ENCODE measurements around the gene CPAMD8. TPM values are rescaled to one million over a fixed set of nuclear protein-coding genes. Genes with fewer than 3 reads are reported as not detected.
"Not testable (repeated sequence)": the region's sequence is repeated elsewhere in the genome, so short reads cannot be mapped to it uniquely, and the experiment has no call there.

CPAMD8 gene
- total and polyA plus RNA-seq, 9 of the 15 experiments (the other 6 are each of a cell fraction or from before 2014, with no cell fraction given) = 0.20 to 2.1 (median 1.3) TPM

DNA sequence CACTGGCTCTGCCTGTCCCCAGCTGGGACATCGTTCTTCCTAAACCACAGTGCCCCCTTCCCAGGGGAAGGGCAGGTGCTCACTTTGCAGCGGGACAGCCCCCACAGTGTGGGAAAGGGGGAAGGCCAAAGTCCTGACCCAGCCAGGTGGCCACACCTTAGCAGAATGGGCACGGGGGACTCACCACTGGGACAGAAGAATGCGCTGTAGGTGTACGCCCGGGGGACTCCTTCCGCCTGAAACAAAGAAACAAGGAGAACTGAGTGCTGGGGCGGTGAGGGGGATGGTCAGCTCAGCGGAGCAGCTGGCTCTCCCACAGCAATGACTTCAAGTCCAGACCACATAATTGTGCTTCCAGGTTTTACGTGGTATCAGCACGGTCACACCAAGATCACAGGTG lies 88.4 kb downstream of the CPAMD8 start:
- FAIRE-seq (no peak), DNase-seq (ENCODE audit: extremely low read depth in 1 of 4, low spot score in 3 of 4) (no peak), ATAC-seq (no peak)
- Histone ChIP-seq H3K79me2 (ENCODE audit: control insufficient read depth, insufficient read depth, low read length) (no peaks in the 10 kb centered on the region), H3K4me3 (no peak overlapping the region), H3K4me1 (replicated peaks in 1 of 2; ENCODE audit: control insufficient read depth in 2 of 2, insufficient read depth in 2 of 2, low read length in 2 of 2) (no peaks in the 10 kb centered on the region; a peak in 1 of 5 replicates), H2AFZ (ENCODE audit: low read depth, low read length) (no peak overlapping the region), H3K36me3 (ENCODE audit: control insufficient read depth, insufficient read depth, low read length) (no peaks in the 10 kb centered on the region), H3K4me2 (ENCODE audit: insufficient read depth, low read length) (no peak overlapping the region), H3K9me3 (replicated peaks; ENCODE audit: control insufficient read depth, insufficient read depth, low read depth, low read length) (no peaks in the 10 kb centered on the region), H3K27me3 (ENCODE audit: control insufficient read depth in 2 of 2, insufficient read depth in 2 of 2, low read length in 2 of 2) (peaks cover 2 to 23% of the 10 kb centered on the region in 2 experiments; a peak in 2 of 5 replicates), H3K9me1 (ENCODE audit: control insufficient read depth, insufficient read depth, low read length) (no peaks in the 10 kb centered on the region), H3K27ac (ENCODE audit: extremely low read depth, low read depth, low read length) (no peak overlapping the region), H4K20me1 (replicated peaks; ENCODE audit: control insufficient read depth, insufficient read depth, low read length) (no peaks in the 10 kb centered on the region), H3K9ac (ENCODE audit: insufficient read depth in 1 of 2, low read depth in 2 of 2, low read length in 2 of 2) (no peak overlapping the region)
- no peak for TF ChIP-seq CTBP1 (IDR thresholded peaks at IDR 0.05; ENCODE audit: borderline replicate concordance)
- BruUV-seq (replicated peaks) = no TSS peak
- intact Hi-C loops (cut with micrococcal nuclease) (no loop called here), in situ Hi-C loops (cut with MboI) (no loop called here)
- POLR2A ChIA-PET = no interaction called here
- WGBS (ENCODE audit: insufficient coverage, low coverage, missing lambda C conversion rate) = 5% methylated on average over 11 of the region's 11 CpGs
- CTCF ChIA-PET (ENCODE audit: low intra/inter-chr PET ratio) = no interaction called here

DNA sequence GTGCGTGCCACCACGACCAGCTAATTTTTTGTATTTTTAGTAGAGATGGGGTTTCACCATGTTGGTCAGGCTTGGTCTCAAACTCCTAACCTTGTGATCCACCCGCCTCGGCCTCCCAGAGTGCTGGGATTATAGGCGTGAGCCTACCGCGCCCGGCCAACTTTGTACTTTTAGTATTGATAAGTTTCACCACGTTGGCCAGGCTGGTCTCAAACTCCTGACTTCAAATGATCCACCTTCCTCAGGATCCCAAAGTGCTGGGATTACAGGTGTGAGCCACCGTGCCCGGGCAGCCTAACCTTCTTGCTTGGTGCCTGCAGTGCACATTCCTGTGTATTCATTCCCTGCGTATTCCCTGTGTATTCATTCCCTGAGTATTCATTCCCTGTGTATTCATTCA lies 88.8 kb downstream of the CPAMD8 start:
- H3K9me3 ChIP-seq (replicated peaks; ENCODE audit: control insufficient read depth, insufficient read depth, low read depth, low read length); H3K27ac ChIP-seq (ENCODE audit: extremely low read depth, low read depth, low read length); CTCF ChIA-PET (ENCODE audit: low intra/inter-chr PET ratio); H3K36me3 ChIP-seq (ENCODE audit: control insufficient read depth, insufficient read depth, low read length); H2AFZ ChIP-seq (ENCODE audit: low read depth, low read length); in situ Hi-C loops (cut with MboI); H3K9me1 ChIP-seq (ENCODE audit: control insufficient read depth, insufficient read depth, low read length); H3K79me2 ChIP-seq (ENCODE audit: control insufficient read depth, insufficient read depth, low read length); intact Hi-C loops (cut with micrococcal nuclease); H3K4me3 ChIP-seq; H4K20me1 ChIP-seq (replicated peaks; ENCODE audit: control insufficient read depth, insufficient read depth, low read length); FAIRE-seq; BruUV-seq (replicated peaks); ATAC-seq; H3K9ac ChIP-seq (ENCODE audit: insufficient read depth in 1 of 2, low read depth in 2 of 2, low read length in 2 of 2); DNase-seq (ENCODE audit: extremely low read depth in 1 of 4, low spot score in 3 of 4); H3K4me2 ChIP-seq (ENCODE audit: insufficient read depth, low read length); H3K4me1 ChIP-seq (replicated peaks in 1 of 2; ENCODE audit: control insufficient read depth in 2 of 2, insufficient read depth in 2 of 2, low read length in 2 of 2): not testable (repeated sequence)
- POLR2A ChIA-PET = interaction anchor here (0.6 kb wide), 1 partner anchor 62 kb away, joined by 3 read pairs; no protein-coding TSS in a partner anchor
- WGBS (ENCODE audit: insufficient coverage, low coverage, missing lambda C conversion rate) = 18% methylated on average over 12 of the region's 12 CpGs
- peaks cover 2 to 23% of the 10 kb centered on the region in 2 experiments; a peak in 2 of 5 replicates for H3K27me3 ChIP-seq (ENCODE audit: control insufficient read depth in 2 of 2, insufficient read depth in 2 of 2, low read length in 2 of 2)
